K562 (cell line): Measurements from ENCODE around the gene PRDM11. TPM values are rescaled to one million over a fixed set of nuclear protein-coding genes. Genes with fewer than 3 reads are reported as not detected.

Experiments
- ATF1 ChIP-seq, 2 experiments: fragments of 450-650 bp in 1 of 2; IDR thresholded peaks; 2 replicates each; pipeline ENCODE4 v1.6.1; 2016; ENCODE audit warnings: missing compliant biosample characterization in 1 of 2, missing genetic modification characterization in 1 of 2
- CEBPB ChIP-seq: fragments of 450-650 bp; IDR thresholded peaks from 2 replicates; pipeline ENCODE4 v1.6.1; 2016; ENCODE audit warnings: missing genetic modification characterization, missing compliant biosample characterization
- CREB1 ChIP-seq, 2 experiments: sonication (generic) in 1 of 2; formaldehyde crosslinking in 1 of 2; IDR thresholded peaks; 2 replicates each; pipeline versions ENCODE4 v1.6.1 to v1.8.0; 2012 to 2022; ENCODE audit warnings: inconsistent platforms in 1 of 2, mild to moderate bottlenecking in 1 of 2, missing genetic modification reagents in 1 of 2, moderate library complexity in 1 of 2
- DIDO1 ChIP-seq: fragments of 450-650 bp; IDR thresholded peaks from 2 replicates; pipeline ENCODE4 v1.6.1; 2016; ENCODE audit warnings: low read depth, missing biosample characterization, missing genetic modification characterization
- ESRRB ChIP-seq: fragments of 250-450 bp; sonication (Bioruptor Pico); IDR thresholded peaks from 2 replicates; pipeline ENCODE4 v1.5.0; 2020; ENCODE audit warnings: mild to moderate bottlenecking, moderate library complexity, borderline replicate concordance
- MCM5 ChIP-seq: fragments of 450-650 bp; IDR thresholded peaks from 2 replicates; pipeline ENCODE4 v1.6.1; 2016; ENCODE audit warnings: low read depth
- NCOA6 ChIP-seq: fragments of 450-650 bp; IDR thresholded peaks from 2 replicates; pipeline ENCODE4 v1.6.1; 2017; ENCODE audit warnings: mild to moderate bottlenecking
- NR2C1 ChIP-seq, 2 experiments: fragments of 450-650 bp; IDR thresholded peaks; 2 replicates each; pipeline ENCODE4 v1.6.1; 2017; ENCODE audit warnings: mild to moderate bottlenecking in 2 of 2, antibody characterized with exemption in 1 of 2, inconsistent platforms in 1 of 2, missing compliant biosample characterization in 1 of 2, missing genetic modification characterization in 1 of 2
- RAD51 ChIP-seq: fragments of 450-650 bp; IDR thresholded peaks from 2 replicates; pipeline ENCODE4 v1.7.1; 2016; ENCODE audit warnings: low read depth, mild to moderate bottlenecking, borderline replicate concordance
- SREBF2 ChIP-seq: sonication (generic); formaldehyde crosslinking; IDR thresholded peaks from 2 replicates; pipeline ENCODE4 v1.4.0; 2020; ENCODE audit warnings: mild to moderate bottlenecking, missing genetic modification reagents
- ZNF707 ChIP-seq: fragments of 250-450 bp; sonication (Bioruptor Pico); conservative IDR thresholded peaks from 2 replicates; pipeline ENCODE4 v1.8.0; 2022; ENCODE audit warnings: inconsistent platforms, mild to moderate bottlenecking, moderate library complexity
- ZNF780A ChIP-seq: fragments of 250-450 bp; sonication (Bioruptor Pico); IDR thresholded peaks from 2 replicates; pipeline ENCODE4 v1.5.0; 2021; ENCODE audit warnings: mild to moderate bottlenecking
- polyA plus RNA-seq, 8 experiments: library from polyadenylated mRNA; depleted of rRNA in 4 of 8; stranded (reverse) in 5 of 8; unstranded in 3 of 8; fragments of >200 nt; fragmentation: Nextera tagmentation in 2 of 8; fragmentation: Illumina TruSeq in 1 of 8; extraction: Ambion mirVana in 2 of 8; extraction: Trizol in 1 of 8; gene quantifications; 2 replicates each; pipeline versions ENCODE4 v1.2.1 to v1.2.3, GENCODE V29; 2011 to 2014; ENCODE audit warnings: inconsistent platforms in 1 of 8, missing spikeins in 1 of 8
- total RNA-seq, 7 experiments: library from RNA; depleted of rRNA in 6 of 7; stranded (reverse); fragments of >200 nt in 6 of 7; fragmentation: Illumina TruSeq in 2 of 7; extraction: Trizol in 2 of 7; gene quantifications; 2 replicates each; pipeline versions ENCODE4 v1.2.1 to v1.2.3, GENCODE V29; 2011 to 2021; ENCODE audit warnings: low replicate concordance in 1 of 7
- TF ChIP-seq, protein P1 (sequence below), 2 experiments: IDR thresholded peaks; 2 replicates each; pipeline ENCODE4 v1.6.1; 2012; ENCODE audit warnings: improper control_type of control experiment in 2 of 2, low read depth in 2 of 2, low read length in 2 of 2, borderline replicate concordance in 1 of 2

Gene PRDM11
- total and polyA plus RNA-seq, 9 of the 15 experiments (the other 6 are each of a cell fraction or from before 2014, with no cell fraction given) = 0.01 to 1.1 (median 0.29) TPM

DNA sequence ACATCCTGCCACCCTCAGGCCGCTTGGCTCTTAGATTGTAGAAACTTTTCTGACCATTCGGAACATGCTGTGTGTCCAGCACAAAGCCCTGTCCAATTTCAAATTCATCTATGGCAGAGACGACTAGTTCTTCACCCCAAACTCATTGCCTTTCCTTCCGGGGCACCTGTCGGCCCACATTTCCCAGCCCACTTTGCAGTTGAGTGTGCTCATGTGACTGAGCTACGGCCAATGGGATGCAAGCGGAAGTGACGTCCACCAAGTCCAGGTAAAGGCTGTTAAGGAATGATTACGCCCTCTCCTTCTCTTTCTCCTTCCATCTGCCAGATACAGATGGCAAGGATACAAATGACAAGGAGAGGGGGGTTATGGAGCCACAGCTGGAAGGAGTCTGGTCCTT, 107.2 kb downstream of the PRDM11 start (continued):
- TF ChIP-seq, protein P1, sequence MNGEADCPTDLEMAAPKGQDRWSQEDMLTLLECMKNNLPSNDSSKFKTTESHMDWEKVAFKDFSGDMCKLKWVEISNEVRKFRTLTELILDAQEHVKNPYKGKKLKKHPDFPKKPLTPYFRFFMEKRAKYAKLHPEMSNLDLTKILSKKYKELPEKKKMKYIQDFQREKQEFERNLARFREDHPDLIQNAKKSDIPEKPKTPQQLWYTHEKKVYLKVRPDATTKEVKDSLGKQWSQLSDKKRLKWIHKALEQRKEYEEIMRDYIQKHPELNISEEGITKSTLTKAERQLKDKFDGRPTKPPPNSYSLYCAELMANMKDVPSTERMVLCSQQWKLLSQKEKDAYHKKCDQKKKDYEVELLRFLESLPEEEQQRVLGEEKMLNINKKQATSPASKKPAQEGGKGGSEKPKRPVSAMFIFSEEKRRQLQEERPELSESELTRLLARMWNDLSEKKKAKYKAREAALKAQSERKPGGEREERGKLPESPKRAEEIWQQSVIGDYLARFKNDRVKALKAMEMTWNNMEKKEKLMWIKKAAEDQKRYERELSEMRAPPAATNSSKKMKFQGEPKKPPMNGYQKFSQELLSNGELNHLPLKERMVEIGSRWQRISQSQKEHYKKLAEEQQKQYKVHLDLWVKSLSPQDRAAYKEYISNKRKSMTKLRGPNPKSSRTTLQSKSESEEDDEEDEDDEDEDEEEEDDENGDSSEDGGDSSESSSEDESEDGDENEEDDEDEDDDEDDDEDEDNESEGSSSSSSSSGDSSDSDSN (IDR thresholded peaks at IDR 0.05; ENCODE audit: borderline replicate concordance in 1 of 2, low read depth in 2 of 2, low read length in 2 of 2) = no peak
- TF ChIP-seq CEBPB = no peak
- no peak for TF ChIP-seq NCOA6
- 0 out of 2 replicates have a peak, but pooled peaks have one; percentile 21 for TF ChIP-seq DIDO1 (tag)
- TF ChIP-seq CREB1 (IDR thresholded peaks at IDR 0.05) = no peak
- no peak for TF ChIP-seq CREB1 (CRISPR knock-in tag; IDR thresholded peaks at IDR 0.05)
- peak; percentile 50 for TF ChIP-seq NR2C1 (IDR thresholded peaks at IDR 0.05)
- TF ChIP-seq NR2C1 (tag; IDR thresholded peaks at IDR 0.05) = peak; percentile 60
- no peak for TF ChIP-seq MCM5
- TF ChIP-seq ZNF780A (CRISPR knock-in tag) = no peak
- TF ChIP-seq ESRRB = no peak
- TF ChIP-seq ATF1 (CRISPR knock-in tag; IDR thresholded peaks at IDR 0.05) = no peak
- peak; percentile 52; the same call in 1 of the 2 replicates for TF ChIP-seq ATF1 (tag; IDR thresholded peaks at IDR 0.05)
- no peak for TF ChIP-seq ZNF707
- TF ChIP-seq SREBF2 (CRISPR knock-in tag) = no peak
- TF ChIP-seq RAD51 = peak; percentile 49; the same call in 1 of the 2 replicates
- TF ChIP-seq, all 486 proteins: peak for 12
